Measurements from ENCODE around the gene SLC22A4. TPM values are rescaled to one million over a fixed set of nuclear protein-coding genes. Genes with fewer than 3 reads are reported as not detected.

Gene SLC22A4
- total and polyA plus RNA-seq, 2 of the 8 experiments (the other 6 are each of a cell fraction or from before 2014, with no cell fraction given): 0.45 to 0.60 TPM

DNA sequence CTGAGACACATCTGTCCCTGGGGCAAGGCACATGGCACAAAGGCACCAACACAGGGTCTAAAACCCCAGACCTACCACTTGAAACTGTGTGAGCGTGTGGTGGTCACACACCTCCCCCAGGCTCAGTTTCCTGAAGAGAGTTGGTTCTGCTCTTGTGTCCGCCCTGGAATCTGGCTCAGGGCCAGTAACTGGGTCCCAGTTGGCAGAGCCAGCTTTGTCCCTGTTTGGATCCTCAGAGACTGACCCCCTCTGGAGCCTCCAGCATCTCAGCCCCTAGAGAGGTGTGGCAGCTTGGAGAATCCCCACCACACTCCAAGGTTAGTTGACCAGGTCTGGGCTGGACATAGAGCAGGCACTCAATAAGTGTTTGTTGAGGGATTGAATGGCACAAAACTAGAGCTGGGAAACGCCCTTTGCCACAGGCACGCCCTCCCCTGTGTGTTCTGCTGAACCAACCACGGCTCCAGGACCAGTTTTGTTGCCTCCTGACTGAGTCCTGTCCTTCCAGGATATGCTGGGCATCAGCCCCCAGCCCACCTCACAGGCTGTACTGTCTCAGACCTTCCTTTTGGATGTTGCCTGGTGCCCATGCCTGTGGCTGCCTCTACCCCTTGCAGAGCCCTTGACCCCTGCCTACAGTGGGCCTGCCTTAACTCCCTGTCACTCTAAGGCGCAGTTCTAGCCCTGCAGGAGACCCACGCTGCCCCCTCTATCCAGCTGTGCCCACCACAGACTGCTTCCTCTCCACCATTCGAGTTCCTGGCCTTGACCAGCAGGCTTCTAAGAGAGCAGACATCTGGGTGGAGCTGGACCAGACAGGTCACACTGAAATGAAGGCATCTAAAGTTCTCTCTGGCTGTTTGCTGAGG, 40.5 kb upstream of the SLC22A4 start (continued):
- TF ChIP-seq, protein P1, sequence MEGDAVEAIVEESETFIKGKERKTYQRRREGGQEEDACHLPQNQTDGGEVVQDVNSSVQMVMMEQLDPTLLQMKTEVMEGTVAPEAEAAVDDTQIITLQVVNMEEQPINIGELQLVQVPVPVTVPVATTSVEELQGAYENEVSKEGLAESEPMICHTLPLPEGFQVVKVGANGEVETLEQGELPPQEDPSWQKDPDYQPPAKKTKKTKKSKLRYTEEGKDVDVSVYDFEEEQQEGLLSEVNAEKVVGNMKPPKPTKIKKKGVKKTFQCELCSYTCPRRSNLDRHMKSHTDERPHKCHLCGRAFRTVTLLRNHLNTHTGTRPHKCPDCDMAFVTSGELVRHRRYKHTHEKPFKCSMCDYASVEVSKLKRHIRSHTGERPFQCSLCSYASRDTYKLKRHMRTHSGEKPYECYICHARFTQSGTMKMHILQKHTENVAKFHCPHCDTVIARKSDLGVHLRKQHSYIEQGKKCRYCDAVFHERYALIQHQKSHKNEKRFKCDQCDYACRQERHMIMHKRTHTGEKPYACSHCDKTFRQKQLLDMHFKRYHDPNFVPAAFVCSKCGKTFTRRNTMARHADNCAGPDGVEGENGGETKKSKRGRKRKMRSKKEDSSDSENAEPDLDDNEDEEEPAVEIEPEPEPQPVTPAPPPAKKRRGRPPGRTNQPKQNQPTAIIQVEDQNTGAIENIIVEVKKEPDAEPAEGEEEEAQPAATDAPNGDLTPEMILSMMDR (IDR thresholded peaks at IDR 0.05; ENCODE audit: control extremely low read depth in 1 of 3, insufficient read depth in 1 of 3, low read depth in 1 of 3, low read length in 3 of 3): no peak
- no peak for TF ChIP-seq TAF1 (IDR thresholded peaks at IDR 0.05; ENCODE audit: low read depth, low read length)
- TF ChIP-seq SIN3A (conservative IDR thresholded peaks at IDR 0.05 in 1 of 2, IDR thresholded peaks at IDR 0.05 in 1 of 2; ENCODE audit: low read depth in 1 of 2, low read length in 2 of 2): no peak

Measured in H1 (cell line).